GM12878 (cell line): ENCODE measurements around the gene ME3.

ENCODE experiments used
- BHLHE40 ChIP-seq, 2 experiments: fragments of 450-650 bp in 1 of 2; IDR thresholded peaks; 2 replicates each; pipeline ENCODE4 v1.6.1; 2011 to 2017; ENCODE audit warnings: low read depth in 2 of 2, borderline replicate concordance in 1 of 2, improper control_type of control experiment in 1 of 2, low read length in 1 of 2, mild to moderate bottlenecking in 1 of 2
- CEBPZ ChIP-seq: fragments of 150-350 bp; IDR thresholded peaks from 2 replicates; pipeline ENCODE4 v1.6.1; 2016; ENCODE audit warnings: low read depth, low read length
- CHD2 ChIP-seq: IDR thresholded peaks from 2 replicates; pipeline ENCODE4 v1.6.1; 2011; ENCODE audit warnings: low read depth, low read length, improper control_type of control experiment, borderline replicate concordance
- CREB1 ChIP-seq: IDR thresholded peaks from 2 replicates; pipeline ENCODE4 v1.6.1; 2012; ENCODE audit warnings: low read depth, mild to moderate bottlenecking, inconsistent platforms
- CTCF ChIP-seq, 3 experiments: IDR thresholded peaks in 2 of 3; conservative IDR thresholded peaks in 1 of 3; 2 replicates each; pipeline ENCODE4 v1.5.1; 2011; ENCODE audit warnings: low read depth in 3 of 3, low read length in 3 of 3, mild to moderate bottlenecking in 3 of 3, control low read depth in 2 of 3, moderate library complexity in 2 of 3, inconsistent platforms in 1 of 3, mixed read lengths in 1 of 3; ENCODE audit not compliant: control insufficient read depth in 2 of 3, insufficient read depth in 1 of 3; ENCODE audit errors: extremely low read depth in 1 of 3
- GABPA ChIP-seq: IDR thresholded peaks from 2 replicates; pipeline ENCODE4 v1.6.1; 2014; ENCODE audit warnings: antibody characterized with exemption, low read depth, mild to moderate bottlenecking, inconsistent platforms
- POLR2A ChIP-seq: IDR thresholded peaks from 2 replicates; pipeline ENCODE4 v1.6.1; 2011; ENCODE audit warnings: low read depth, mild to moderate bottlenecking, low read length
- ZSCAN29 ChIP-seq: fragments of 450-650 bp; IDR thresholded peaks from 2 replicates; pipeline ENCODE4 v1.6.1; 2017; ENCODE audit warnings: mild to moderate bottlenecking, moderate library complexity

- TF ChIP-seq CREB1 = no peak
- no peak for TF ChIP-seq GABPA
- TF ChIP-seq POLR2A = no peak
- TF ChIP-seq CHD2 = no peak
- no peak for TF ChIP-seq BHLHE40 (IDR thresholded peaks at IDR 0.05; ENCODE audit: borderline replicate concordance in 1 of 2, low read depth in 2 of 2, low read length in 1 of 2)
- no peak for TF ChIP-seq CTCF (IDR thresholded peaks at IDR 0.05 in 2 of 3, conservative IDR thresholded peaks at IDR 0.05 in 1 of 3; ENCODE audit: control insufficient read depth in 2 of 3, extremely low read depth in 1 of 3, insufficient read depth in 1 of 3, low read depth in 3 of 3, low read length in 3 of 3)
- no peak for TF ChIP-seq ZSCAN29
- no peak for TF ChIP-seq CEBPZ
These were observed 36.3 kb upstream of the ME3 start for GRCh38 chr11:86708669-86709068.
